Lung (tissue), 12 donors: ENCODE results near the gene AIRE. TPM values are rescaled to one million over a fixed set of nuclear protein-coding genes. Genes with fewer than 3 reads are reported as not detected.
A peak's percentile ranks its signal among the peaks of the same experiment; 100 is the strongest.

Source experiments
- ATAC-seq: fragments of 200-7000 bp; cut with Tn5 transposase; one replicate; pipeline ENCODE4 v1.9.1; 2020; ENCODE audit warnings: moderate number of reproducible peaks; ENCODE audit not compliant: insufficient read depth, low FRiP score
- DNase-seq, 3 donors: peaks; one replicate each; pipeline ENCODE4 v3.0.0-alpha.2; 2013 to 2017
- H3K27ac ChIP-seq, 2 donors: one replicate each; pipeline ENCODE4 v1.5.1; 2013; ENCODE audit warnings: mild to moderate bottlenecking in 2 of 2, moderate library complexity in 2 of 2, control low read depth in 1 of 2, inconsistent platforms in 1 of 2, low read depth in 1 of 2, low read length in 1 of 2
- H3K27me3 ChIP-seq, 3 donors: one replicate each; pipeline ENCODE4 v1.5.1; 2013; ENCODE audit warnings: low read length in 2 of 3; ENCODE audit not compliant: control insufficient read depth in 3 of 3, insufficient read depth in 3 of 3
- H3K36me3 ChIP-seq, 4 donors: one replicate each; pipeline ENCODE4 v1.5.1; 2013; ENCODE audit warnings: low read length in 4 of 4, mild to moderate bottlenecking in 1 of 4, moderate library complexity in 1 of 4; ENCODE audit not compliant: control insufficient read depth in 4 of 4, insufficient read depth in 4 of 4
- H3K4me1 ChIP-seq, 5 donors: one replicate each; pipeline ENCODE4 v1.5.1; 2013; ENCODE audit warnings: low read length in 5 of 5, mild to moderate bottlenecking in 2 of 5, moderate library complexity in 1 of 5; ENCODE audit not compliant: control insufficient read depth in 5 of 5, insufficient read depth in 5 of 5
- H3K4me3 ChIP-seq: one replicate; pipeline ENCODE4 v1.5.1; 2013; ENCODE audit warnings: mild to moderate bottlenecking, control low read depth, moderate library complexity
- H3K9ac ChIP-seq, 2 donors: one replicate each; pipeline ENCODE4 v1.5.1; 2013; ENCODE audit warnings: low read length in 2 of 2, control low read depth in 1 of 2; ENCODE audit not compliant: insufficient read depth in 1 of 2
- H3K9me3 ChIP-seq, 4 donors: one replicate each; pipeline ENCODE4 v1.5.1; 2013; ENCODE audit warnings: low read length in 3 of 4, mild to moderate bottlenecking in 1 of 4, moderate library complexity in 1 of 4; ENCODE audit not compliant: control insufficient read depth in 4 of 4, insufficient read depth in 3 of 4
- CTCF ChIP-seq: IDR thresholded peaks from 2 replicates; pipeline ENCODE4 v1.5.1; 2012; ENCODE audit warnings: mild to moderate bottlenecking; ENCODE audit errors: control extremely low read depth, extremely low read depth
- WGBS, 2 donors: extraction: QIAGEN DNeasy Blood & Tissue Kit; methylation state at CpG; one replicate each; pipeline ENCODE4 v1.1.7; 2013; 5-methylcytosine and 5-hydroxymethylcytosine counted together
- polyA plus RNA-seq, 2 donors: library from polyadenylated mRNA; stranded (reverse); fragments of 200-250 nt; gene quantifications; one replicate each; pipeline ENCODE4 v1.2.1, GENCODE V29; 2013
- total RNA-seq, 2 donors: library from RNA; depleted of rRNA in 1 of 2; stranded (reverse); fragments of >200 nt in 1 of 2; gene quantifications; one replicate each; pipeline ENCODE4 v1.2.1, GENCODE V29; 2014 to 2021
- donor health status: control.
- donor health status: control.
- donor health status: Bipolar disorder and iron deficiency.
- donor health status: healthy.
- donor health status: DM: yes; HTN: yes; CAD: no.

AIRE gene
- total and polyA plus RNA-seq, 4 donors, result 0.37 TPM; not detected in 3

- 91 to 93% methylated on average over 28 of the region's 28 CpGs for WGBS, 2 donors
- peak; percentile 56 to 84 (median 65) for DNase-seq
- peaks cover 0 to 2% (median 0%) of the 10 kb centered on the region in 4 donors for H3K9me3 ChIP-seq
- peaks cover 0 to 22% (median 5%) of the 10 kb centered on the region in 5 donors for H3K4me1 ChIP-seq
- ATAC-seq, result no peak
- TF ChIP-seq CTCF, result no peak
- no peaks in the 10 kb centered on the region for H3K27me3 ChIP-seq
- H3K36me3 ChIP-seq, result peaks cover 0 to 66% (median 17%) of the 10 kb centered on the region in 4 donors
- H3K4me3 ChIP-seq, result no peak overlapping the region
- no peak overlapping the region for H3K27ac ChIP-seq
- H3K9ac ChIP-seq, result no peak overlapping the region
Measured at GRCh38 chr21:44310628-44311507, 25.2 kb downstream of the AIRE start.

GRCh38 chr21:44312089-44312488 lies 26.4 kb downstream of the AIRE start:
- Histone ChIP-seq H3K9me3 (peaks cover 0 to 3% (median 0%) of the 10 kb centered on the region in 4 donors), H3K4me1 (peaks cover 0 to 14% (median 5%) of the 10 kb centered on the region in 5 donors), H3K4me3 (no peak overlapping the region), H3K27ac (no peak overlapping the region), H3K9ac (no peak overlapping the region), H3K36me3 (peaks cover 2 to 76% (median 21%) of the 10 kb centered on the region in 4 donors), H3K27me3 (no peaks in the 10 kb centered on the region)
- ATAC-seq, result no peak
- no peak for DNase-seq
- 93 to 94% methylated on average over 22 of the region's 22 CpGs for WGBS, 2 donors
- no peak for TF ChIP-seq CTCF

GRCh38 chr21:44312716-44313115 lies 27.0 kb downstream of the AIRE start:
- Histone ChIP-seq H3K9me3 (peaks cover 0 to 3% (median 0%) of the 10 kb centered on the region in 4 donors), H3K9ac (no peak overlapping the region), H3K27ac (no peak overlapping the region), H3K4me1 (peaks cover 0 to 15% (median 5%) of the 10 kb centered on the region in 5 donors), H3K4me3 (no peak overlapping the region), H3K36me3 (peaks cover 3 to 77% (median 21%) of the 10 kb centered on the region in 4 donors), H3K27me3 (no peaks in the 10 kb centered on the region)
- 96% methylated on average over 19 of the region's 19 CpGs for WGBS, 2 donors
- no peak for TF ChIP-seq CTCF
- DNase-seq, result no peak
- no peak for ATAC-seq
